ENCODE measurements around the gene PAM16.

GRCh38 chr16:4372001-4372577, 21.0 kb upstream of the PAM16 start:
- TF ChIP-seq EZH2 (IDR thresholded peaks at IDR 0.05; ENCODE audit: insufficient read depth, poor library complexity, severe bottlenecking) (no peak), EZH2phosphoT487 (IDR thresholded peaks at IDR 0.05; ENCODE audit: insufficient read depth, low read depth) (no peak)

All from GM23248 (cell line).